GM12864 (cell line): Measurements from ENCODE around the gene ZNF428.
"Not testable (repeated sequence)": the region's sequence is repeated elsewhere in the genome, so short reads cannot be mapped to it uniquely, and the experiment has no call there.

ENCODE experiments used
- DNase-seq: peaks from one replicate; pipeline ENCODE4 v3.0.0-alpha.2; 2011; ENCODE audit warnings: low read depth
- H3K4me3 ChIP-seq: 2 replicates; pipeline ENCODE4 v1.5.1; 2011; ENCODE audit warnings: mild to moderate bottlenecking, low read depth, low read length, control low read depth
- CTCF ChIP-seq: IDR thresholded peaks from 2 replicates; pipeline ENCODE4 v1.5.1; 2011; ENCODE audit warnings: low read depth, mild to moderate bottlenecking, moderate library complexity, low read length, control low read depth, inconsistent platforms; ENCODE audit errors: missing control alignments

Gene ZNF428

DNA sequence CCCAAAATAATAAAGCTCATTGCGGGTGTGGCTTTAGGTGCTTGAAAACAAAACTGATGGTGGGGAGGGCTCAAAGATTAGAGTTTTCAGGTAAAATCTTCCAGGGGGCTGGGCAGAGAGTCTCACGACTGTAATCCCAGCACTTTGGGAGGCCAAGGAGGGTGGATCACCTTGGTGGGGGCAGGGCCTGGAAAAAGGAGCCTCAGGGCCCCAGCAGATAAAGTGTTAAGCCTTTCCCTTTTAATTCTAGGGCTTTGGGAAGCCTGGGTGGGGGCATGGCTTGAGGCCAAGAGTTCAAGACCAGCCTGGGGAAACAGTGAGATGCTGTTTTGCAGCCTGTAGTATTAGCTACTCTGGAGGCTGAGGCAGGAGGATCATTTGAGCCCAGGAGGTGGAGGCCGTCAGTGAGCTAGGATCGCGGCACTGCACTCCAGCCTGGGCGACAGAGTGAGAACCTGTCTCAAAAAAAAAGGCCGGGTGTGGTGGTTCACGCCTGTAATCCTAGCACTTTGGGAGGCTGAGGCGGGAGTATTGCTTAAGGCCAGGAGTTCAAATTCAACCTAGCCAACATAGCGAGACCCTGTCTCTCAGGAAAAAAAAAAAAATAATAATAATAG lies 25.2 kb downstream of the ZNF428 start:
- H3K4me3 ChIP-seq = peak overlapping the region; percentile 78; the same call in 1 of the 2 replicates
- no peak for DNase-seq
- TF ChIP-seq CTCF = no peak

- no peak overlapping the region for H3K4me3 ChIP-seq
- no peak for DNase-seq
- no peak for TF ChIP-seq CTCF
These were observed 26.6 kb downstream of the ZNF428 start for GRCh38 chr19:43592800-43593350.

GRCh38 chr19:43591904-43592772 lies 27.3 kb downstream of the ZNF428 start:
- TF ChIP-seq CTCF = no peak
- no peak for DNase-seq
- no peak overlapping the region for H3K4me3 ChIP-seq

DNA sequence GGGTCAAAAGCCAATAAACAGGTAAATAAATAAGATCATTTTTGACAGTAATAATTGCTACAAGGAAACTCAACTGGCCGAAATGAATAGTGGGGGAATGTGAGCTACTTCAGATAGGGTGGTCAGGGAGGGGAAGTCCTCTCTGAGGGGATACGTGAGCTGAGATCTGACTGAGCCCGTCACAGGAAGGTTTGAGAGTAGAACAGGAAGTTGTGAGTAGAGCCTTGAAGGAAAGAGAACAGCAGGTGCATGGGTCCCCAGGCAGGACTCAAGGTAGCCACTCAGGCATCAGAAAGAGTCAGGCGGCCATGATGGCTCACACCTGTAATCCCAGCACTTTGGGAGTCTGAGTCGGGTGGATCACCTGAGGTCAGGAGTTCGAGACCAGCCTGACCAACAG lies 29.8 kb downstream of the ZNF428 start:
- no peak overlapping the region for H3K4me3 ChIP-seq
- TF ChIP-seq CTCF = no peak
- DNase-seq = no peak

GRCh38 chr19:43589277-43589676 lies 30.2 kb downstream of the ZNF428 start:
- no peak overlapping the region for H3K4me3 ChIP-seq
- TF ChIP-seq CTCF = no peak
- no peak for DNase-seq

GRCh38 chr19:43587029-43587428 lies 32.4 kb downstream of the ZNF428 start:
- not testable (repeated sequence) for H3K4me3 ChIP-seq, DNase-seq

GRCh38 chr19:43586346-43586745 lies 33.1 kb downstream of the ZNF428 start:
- DNase-seq = no peak
- H3K4me3 ChIP-seq = no peak overlapping the region
- no peak for TF ChIP-seq CTCF
